ENCODE data around the gene PCGF2. TPM values are rescaled to one million over a fixed set of nuclear protein-coding genes. Genes with fewer than 3 reads are reported as not detected.

PCGF2 gene
- total RNA-seq, 1 donor from 2014 or later, result 112 TPM

GRCh38 chr17:38762231-38762630 lies 14.1 kb upstream of the PCGF2 start:
- DNase-seq (ENCODE audit: low spot score, unreplicated experiment), result no peak
- H3K4me3 Mint-ChIP-seq (ENCODE audit: low read depth), result no peak overlapping the region
- no peaks in the 10 kb centered on the region for H3K4me1 Mint-ChIP-seq (ENCODE audit: low read depth)
- peaks cover 29% of the 10 kb centered on the region for H3K36me3 Mint-ChIP-seq (ENCODE audit: insufficient read depth)
- no peaks in the 10 kb centered on the region for H3K9me3 Mint-ChIP-seq (ENCODE audit: low read depth)
- H3K27ac Mint-ChIP-seq, result no peak overlapping the region
- no peaks in the 10 kb centered on the region for H3K27me3 Mint-ChIP-seq
- TF ChIP-seq CTCF (IDR thresholded peaks at IDR 0.05; ENCODE audit: unreplicated experiment), result no peak

- H3K9me3 Mint-ChIP-seq (ENCODE audit: low read depth), result no peaks in the 10 kb centered on the region
- H3K4me1 Mint-ChIP-seq (ENCODE audit: low read depth), result no peaks in the 10 kb centered on the region
- no peak overlapping the region for H3K4me3 Mint-ChIP-seq (ENCODE audit: low read depth)
- DNase-seq (ENCODE audit: low spot score, unreplicated experiment), result no peak
- peak; percentile 39 for TF ChIP-seq CTCF (IDR thresholded peaks at IDR 0.05; ENCODE audit: unreplicated experiment)
- H3K36me3 Mint-ChIP-seq (ENCODE audit: insufficient read depth), result peaks cover 27% of the 10 kb centered on the region
- H3K27me3 Mint-ChIP-seq, result no peaks in the 10 kb centered on the region
- peak overlapping the region; percentile 35 for H3K27ac Mint-ChIP-seq
Measured at GRCh38 chr17:38761612-38762011, 13.5 kb upstream of the PCGF2 start.

GRCh38 chr17:38753071-38753506 lies 5.0 kb upstream of the PCGF2 start:
- Mint-ChIP-seq H3K9me3 (ENCODE audit: low read depth) (no peaks in the 10 kb centered on the region), H3K27me3 (no peaks in the 10 kb centered on the region), H3K4me1 (ENCODE audit: low read depth) (peaks cover 27% of the 10 kb centered on the region), H3K4me3 (ENCODE audit: low read depth) (peak overlapping the region; percentile 91), H3K36me3 (ENCODE audit: insufficient read depth) (peaks cover 6% of the 10 kb centered on the region), H3K27ac (peak overlapping the region; percentile 99)
- no peak for DNase-seq (ENCODE audit: low spot score, unreplicated experiment)
- no peak for TF ChIP-seq CTCF (IDR thresholded peaks at IDR 0.05; ENCODE audit: unreplicated experiment)

GRCh38 chr17:38752308-38753070 lies 4.4 kb upstream of the PCGF2 start, which contains the start of gene PSMB3:
TSS of gene PSMB3 (plus strand) at chr17:38752741. CDS start at chr17:38752827, 86 bp downstream.
- Mint-ChIP-seq H3K36me3 (ENCODE audit: insufficient read depth) (peaks cover 6% of the 10 kb centered on the region), H3K4me3 (ENCODE audit: low read depth) (peak within 1 kb of the TSS; percentile 91), H3K9me3 (ENCODE audit: low read depth) (no peaks in the 10 kb centered on the region), H3K4me1 (ENCODE audit: low read depth) (peaks cover 27% of the 10 kb centered on the region), H3K27me3 (no peaks in the 10 kb centered on the region), H3K27ac (peak within 1 kb of the TSS; percentile 99)
- DNase-seq (ENCODE audit: low spot score, unreplicated experiment), result peak; percentile 86
- no peak for TF ChIP-seq CTCF (IDR thresholded peaks at IDR 0.05; ENCODE audit: unreplicated experiment)

GRCh38 chr17:38751808-38752307 lies 3.7 kb upstream of the PCGF2 start:
- Mint-ChIP-seq H3K36me3 (ENCODE audit: insufficient read depth) (peaks cover 6% of the 10 kb centered on the region), H3K4me1 (ENCODE audit: low read depth) (peaks cover 27% of the 10 kb centered on the region), H3K27ac (peak overlapping the region; percentile 99), H3K4me3 (ENCODE audit: low read depth) (peak overlapping the region; percentile 91), H3K9me3 (ENCODE audit: low read depth) (no peaks in the 10 kb centered on the region), H3K27me3 (no peaks in the 10 kb centered on the region)
- no peak for TF ChIP-seq CTCF (IDR thresholded peaks at IDR 0.05; ENCODE audit: unreplicated experiment)
- peak; percentile 83 for DNase-seq (ENCODE audit: low spot score, unreplicated experiment)

Measured in progenitor cell of endocrine pancreas (in vitro differentiated cells).